DMS153 (cell line): Measurements from ENCODE around the gene TBC1D13.
A peak's percentile ranks its signal among the peaks of the same experiment; 100 is the strongest.
"Not testable (repeated sequence)": the region's sequence is repeated elsewhere in the genome, so short reads cannot be mapped to it uniquely, and the experiment has no call there.

Experiments
- DNase-seq: peaks from one replicate; lab custom pipeline; 2025; lab: John Stamatoyannopoulos, UW

TBC1D13 gene

DNA sequence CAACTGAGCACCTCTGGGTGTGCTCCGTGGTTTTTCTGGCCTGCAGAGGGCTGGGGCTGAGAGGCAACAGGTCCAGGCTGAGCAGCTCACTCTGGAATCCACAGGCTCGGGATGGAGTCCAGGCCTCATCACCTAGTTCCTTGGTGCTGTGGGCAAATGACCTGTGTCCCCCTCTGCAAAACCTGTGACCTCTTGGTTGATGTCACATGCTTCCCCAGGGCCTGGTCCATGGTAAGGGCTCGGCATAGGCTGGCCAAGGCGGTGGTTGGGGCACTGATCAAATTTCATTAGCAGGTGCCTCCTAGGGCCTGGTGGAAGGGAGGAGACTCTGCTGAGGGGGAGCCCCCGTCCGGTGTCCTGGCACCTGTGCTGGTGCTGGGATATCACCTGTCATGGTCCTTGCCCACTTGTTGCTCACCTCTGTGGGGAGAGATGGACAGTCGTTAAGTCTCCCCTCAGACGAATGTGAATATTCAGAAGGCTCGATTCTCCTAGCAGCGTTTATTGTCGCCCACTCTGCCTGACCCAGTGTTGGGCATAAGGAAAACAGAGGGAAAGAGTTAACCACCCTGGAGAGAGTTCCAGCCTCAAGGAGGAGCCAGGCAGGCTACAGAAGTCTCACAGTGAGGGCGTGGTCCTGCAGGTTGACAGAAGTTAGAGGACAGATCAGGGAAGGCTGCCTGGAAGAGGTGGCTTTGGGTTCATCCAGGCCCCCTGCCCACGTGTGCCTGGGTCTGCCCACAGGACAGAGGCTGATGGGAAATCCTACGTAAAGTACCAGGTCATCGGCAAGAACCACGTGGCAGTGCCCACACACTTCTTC, 34.7 kb downstream of the TBC1D13 start:
- DNase-seq: no peak

DNA sequence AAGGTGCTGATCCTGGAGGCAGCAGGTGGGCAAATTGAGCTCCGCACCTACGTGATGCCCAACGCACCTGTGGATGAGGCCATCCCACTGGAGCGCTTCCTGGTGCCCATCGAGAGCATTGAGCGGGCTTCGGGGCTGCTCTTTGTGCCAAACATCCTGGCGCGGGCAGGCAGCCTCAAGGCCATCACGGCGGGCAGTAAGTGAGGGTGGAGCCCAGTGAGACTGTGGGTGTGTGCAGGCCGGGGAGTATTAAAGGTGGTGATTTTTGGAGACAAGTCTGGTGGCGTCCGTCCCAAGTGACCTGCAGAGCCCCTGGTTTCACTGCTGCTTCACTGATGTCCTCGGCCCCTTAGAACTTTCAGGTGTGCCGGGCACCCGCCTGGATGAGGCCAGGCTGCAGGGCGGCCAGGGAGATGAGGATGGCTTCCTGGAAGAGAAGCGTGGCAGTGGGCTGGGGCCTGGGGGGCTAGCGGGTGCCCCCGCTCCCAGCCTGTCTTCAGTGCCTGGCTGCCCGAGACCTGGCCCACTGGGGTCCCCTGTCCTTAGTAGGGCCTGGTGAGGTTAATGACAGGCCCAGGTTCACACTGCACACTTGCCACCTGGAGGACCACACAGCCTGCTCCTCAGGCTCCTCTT, 35.5 kb downstream of the TBC1D13 start:
- no peak for DNase-seq

DNA sequence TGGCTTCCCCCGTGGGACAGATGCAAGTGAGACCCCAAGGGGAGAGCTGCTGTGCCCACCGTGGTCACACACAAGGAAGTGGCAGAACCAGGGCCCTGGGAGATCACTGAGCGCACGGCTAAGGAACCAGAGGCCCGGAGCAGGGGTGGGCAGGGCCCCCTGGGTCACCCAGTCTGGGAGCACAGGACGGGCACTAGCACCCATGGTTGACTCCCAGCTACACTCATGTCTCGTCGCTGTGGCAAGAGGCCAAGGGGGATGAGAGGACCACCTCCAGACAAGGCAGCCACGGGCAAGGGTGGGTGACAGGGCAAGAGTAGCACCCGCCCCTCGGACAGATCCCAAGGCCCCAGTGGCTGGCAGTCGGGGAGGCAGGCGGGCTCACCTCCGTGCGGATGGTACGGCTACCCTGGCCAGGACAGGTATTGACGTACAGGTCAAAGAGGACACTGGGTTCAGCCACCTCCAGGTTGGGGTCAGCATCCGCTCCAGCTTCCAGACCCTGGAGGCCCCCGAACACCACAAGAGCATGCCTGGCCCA, 36.4 kb downstream of the TBC1D13 start:
- no peak for DNase-seq

DNA sequence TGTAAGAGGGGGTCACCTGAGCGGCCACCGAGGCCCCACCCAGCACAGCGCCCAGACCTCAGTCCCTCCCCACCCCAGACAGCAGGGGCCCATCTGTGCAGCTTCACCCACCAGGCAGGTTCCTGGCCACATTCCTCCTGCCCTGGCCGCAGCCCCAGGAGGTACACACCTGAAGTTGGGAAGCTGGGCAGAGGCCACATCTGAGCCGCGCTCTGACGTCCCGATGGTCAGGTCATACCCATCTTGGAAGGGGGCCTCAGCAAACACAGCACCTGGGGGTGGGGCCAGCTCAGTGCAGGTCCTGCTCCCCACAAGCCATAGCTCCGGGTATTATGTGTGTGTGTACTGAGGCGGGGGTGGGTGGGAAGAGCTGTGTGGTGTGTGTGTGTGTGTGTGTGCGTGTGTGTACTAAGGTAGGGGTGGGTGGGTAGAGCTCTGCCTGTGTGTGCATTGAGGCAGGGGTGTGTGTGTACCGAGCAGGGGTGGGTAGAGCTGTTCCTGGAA, 36.9 kb downstream of the TBC1D13 start:
- no peak for DNase-seq

DNA sequence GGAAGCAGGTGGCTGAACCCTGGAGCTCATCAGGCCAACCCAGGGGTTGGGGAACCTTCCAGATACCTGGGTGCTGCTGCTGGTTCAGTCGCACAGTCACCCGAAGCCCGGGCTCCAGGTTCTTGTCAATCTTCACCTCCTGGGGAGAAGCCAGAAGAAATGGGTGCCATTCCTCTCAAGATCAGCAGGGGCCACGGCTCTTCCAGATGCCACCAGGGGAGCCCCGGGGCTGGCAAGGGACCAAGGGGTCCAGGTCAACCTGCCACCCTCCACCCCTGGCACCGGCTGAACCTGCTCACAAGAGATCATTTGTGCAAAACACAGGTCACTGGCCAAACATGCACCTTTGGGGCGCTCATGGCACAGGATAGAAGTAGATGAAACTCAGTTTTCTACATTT, 37.9 kb downstream of the TBC1D13 start:
- DNase-seq: no peak

DNA sequence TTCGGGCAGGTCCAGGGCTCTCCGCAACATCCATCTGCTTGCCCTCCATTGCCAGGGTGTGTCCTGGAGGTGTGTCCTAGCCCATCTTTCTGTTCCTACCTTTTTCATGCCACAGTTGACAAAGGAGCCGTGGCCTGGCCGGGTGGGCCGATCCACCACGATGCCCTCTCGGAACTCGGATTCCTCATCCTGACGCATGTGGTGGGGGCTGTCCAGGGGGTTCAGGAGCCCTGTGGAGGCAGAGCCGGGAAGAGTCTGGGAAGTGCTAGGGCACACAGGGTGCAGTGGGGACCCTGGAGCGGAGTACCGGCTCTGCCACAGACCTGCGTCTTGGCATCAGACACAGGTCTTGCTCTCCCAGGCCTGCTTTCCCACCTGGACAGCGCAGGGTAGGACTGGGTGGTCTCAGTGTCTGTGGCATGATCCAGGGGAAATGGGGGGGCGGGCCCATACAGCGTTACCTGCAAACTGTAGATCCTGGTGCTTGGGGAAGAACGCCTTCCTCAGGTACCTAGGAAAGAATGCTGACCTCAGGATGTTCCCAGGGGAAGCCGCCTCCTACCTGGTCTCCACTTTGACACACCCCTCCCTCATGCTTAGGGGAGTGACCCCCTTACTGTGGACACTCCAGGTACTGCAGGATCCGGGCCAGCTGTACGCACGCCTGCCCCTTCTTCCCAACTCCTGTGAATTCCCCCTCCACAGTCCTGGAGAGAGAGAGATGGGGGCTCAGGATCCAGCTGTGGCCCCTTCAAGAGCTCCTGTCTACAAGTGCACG, 39.1 kb downstream of the TBC1D13 start:
- DNase-seq: no peak

DNA sequence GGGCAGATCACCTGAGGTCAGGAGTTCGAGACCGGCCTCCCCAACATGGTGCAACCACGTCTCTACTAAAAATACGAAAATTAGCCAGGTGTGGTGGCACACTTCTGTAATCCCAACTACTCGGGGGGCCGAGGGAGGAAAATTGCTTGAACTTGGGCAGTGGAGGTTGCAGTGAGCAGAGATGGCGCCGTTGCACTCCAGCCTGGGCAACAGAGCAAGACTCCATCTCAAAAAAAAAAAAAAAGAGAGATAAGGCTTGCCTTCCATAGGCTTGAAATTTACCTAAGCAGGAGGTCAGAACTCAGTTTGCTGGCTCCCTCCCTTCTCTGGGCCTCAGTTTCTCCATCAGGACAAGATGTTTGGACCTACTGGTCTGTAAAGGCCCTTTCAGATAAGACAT, 41.2 kb downstream of the TBC1D13 start:
- DNase-seq: no peak

DNA sequence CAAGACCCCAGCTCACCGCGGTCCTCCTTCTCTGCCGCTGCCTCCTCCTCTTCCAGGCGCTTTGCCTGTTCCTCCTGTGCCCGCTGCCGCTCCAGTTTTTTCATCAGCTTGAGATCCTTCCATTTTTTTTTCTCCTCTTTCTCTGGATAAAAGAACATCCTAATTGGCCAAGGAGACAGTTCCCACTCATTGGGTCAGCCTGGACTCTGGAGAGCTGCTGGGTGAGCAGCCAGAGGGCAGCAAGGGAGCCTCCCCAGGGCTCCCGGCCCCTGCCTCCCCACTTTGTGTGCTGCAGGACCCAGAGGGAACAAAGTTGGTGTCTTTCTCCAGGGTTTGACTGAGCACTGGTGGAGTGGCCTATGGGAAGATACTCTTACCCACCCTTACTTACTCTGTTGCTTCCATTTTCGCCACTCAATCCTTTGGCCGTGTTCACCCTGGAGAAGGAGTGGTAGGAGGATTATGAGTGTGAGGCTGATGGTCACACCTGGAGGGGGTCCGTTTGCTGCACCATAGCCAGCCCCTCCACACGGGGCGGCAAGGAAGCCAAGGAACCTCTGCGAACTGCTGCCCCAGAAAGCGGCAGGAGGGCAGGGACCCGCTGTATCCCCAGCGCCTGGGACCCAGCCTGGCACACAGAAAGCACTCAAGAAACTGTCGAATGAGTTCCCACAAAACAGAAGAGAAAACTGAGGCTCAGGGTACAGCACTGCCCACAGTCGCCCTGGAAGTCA, 41.8 kb downstream of the TBC1D13 start:
- DNase-seq: no peak

DNA sequence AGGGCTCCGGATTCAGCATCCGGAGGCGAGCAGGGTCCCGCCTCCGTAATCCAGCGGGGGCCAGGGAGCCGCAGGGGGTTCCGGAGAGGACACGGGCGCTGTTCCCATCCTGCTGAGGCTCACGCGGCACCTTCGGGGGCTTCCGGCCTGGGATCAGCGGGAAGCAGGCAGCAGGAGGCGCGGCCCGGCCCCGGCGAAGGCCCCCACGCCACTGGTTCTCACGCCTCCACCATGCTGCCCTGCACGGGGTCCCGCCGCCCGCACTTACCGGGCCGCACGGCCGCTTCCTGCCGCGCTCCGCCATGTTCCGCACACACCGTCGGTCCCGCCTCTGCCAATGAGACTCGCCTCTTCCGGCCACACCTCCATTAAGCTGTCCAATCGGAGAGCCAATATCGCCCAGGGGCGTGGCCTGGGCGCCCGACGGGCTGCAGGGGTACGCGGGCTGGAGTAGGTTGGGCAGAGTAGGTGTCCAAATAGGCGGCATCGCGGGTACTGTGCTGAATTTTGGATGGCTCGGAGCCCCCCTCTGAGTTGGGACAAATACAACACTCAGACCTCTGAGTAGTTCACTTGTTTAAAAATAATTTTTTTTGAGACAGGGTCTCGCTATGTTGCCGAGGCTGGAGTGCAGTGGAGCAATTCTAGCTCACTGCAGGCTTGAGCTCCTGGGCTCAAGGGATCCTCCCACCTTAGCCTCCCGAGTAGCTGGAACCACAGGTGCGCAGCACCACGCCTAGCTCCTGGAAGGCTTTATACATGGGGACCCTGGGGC, 42.6 kb downstream of the TBC1D13 start, which contains the start of gene SPOUT1:
SPOUT1 (minus strand) TSS at position 318 of the 775 bp plus-strand sequence; CDS start at position 304, 14 bp downstream.
- peak; percentile 85 for DNase-seq

DNA sequence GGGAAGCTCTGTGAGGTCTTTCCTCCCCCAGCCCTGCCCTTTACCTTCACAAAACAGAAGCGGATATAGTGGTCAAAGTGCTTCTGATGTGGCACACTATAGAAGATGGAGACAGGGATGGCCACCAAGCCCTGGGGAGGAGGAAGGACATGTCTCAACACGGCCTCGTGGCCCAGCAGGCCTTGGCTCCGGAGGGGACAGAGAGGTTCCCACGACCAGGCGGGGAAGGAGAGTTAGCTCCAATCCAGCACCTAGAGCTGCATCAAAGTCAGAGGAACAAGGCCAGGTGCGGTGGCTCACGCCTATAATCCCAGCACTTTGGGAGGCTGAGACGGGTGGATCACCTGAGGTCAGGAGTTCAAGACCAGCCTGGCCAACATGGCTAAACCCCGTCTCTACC, 46.6 kb downstream of the TBC1D13 start:
- no peak for DNase-seq

DNA sequence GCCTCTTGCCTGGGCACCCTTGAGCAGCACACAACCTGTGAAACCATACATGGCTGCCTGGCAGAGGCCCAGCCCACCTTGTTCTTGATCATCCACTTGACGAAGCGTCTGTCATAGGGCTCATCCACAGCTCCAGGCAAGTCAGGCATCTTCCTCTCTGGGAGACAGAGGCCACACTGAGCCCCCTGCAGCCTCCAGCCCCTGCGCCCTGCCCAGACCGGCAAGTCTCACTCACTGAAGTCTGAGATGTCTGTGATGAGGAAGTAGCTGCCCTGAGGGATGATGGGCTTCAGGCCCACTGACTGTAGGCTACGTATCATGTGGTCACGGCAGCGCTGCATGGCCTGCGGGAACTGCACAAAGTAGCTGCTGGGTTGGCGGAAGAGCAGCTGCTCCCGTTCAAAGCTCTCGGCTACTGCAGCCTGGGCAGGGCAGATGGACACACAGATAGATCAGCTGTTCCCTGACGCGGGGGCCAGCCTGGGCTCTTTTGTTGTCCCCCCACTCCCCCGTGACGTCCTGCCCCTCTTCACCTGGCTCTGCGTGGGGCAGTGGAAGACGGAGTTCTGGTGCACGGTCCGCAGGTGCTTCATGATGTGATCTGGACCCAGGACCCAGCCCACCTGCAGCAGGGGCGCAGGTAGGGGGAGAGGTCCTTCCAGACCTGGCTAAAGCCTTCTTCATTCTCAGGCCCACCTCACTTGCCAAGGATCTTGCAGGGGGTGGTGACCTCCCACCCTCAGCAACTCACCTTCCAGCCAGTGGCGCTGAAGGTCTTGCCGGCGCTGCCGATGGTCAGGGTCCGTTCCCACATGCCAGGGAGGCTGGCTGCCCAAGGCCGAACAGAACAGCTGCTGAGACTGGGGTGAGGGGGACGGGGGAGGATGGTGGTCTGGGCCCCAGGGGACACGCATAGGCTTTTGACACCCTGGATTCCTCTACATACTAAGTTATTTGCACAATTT, 48.5 kb downstream of the TBC1D13 start:
- no peak for DNase-seq

DNA sequence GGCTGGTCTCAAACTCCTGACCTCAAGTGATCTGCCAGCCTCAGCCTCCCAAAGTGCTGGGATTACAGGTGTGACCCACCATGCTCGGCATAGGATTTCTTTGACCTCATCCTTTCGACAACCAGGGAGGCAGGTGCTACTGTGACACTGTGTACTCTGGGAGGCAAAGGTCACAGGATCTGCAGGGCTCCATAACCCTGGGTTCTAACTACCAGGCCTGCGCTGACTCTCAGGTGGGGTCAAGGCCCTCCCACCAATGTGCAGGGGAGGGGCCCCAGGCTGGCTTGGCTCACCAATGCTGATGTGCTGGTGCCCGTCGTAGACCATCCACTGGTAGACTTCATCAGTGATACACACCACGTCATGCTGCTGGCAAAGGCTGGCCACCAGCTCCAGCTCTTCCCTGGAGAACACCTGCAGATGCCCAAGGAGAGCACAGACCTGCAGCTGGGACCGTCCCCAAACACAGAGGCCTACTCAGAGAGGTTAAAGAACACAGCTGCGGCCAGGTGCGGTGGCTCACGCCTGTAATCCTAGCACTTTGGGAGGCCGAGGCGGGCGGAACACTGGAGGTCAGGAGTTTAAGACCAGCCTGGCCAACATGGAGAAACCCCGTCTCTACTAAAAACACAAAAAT, 49.6 kb downstream of the TBC1D13 start:
- DNase-seq: no peak

DNA sequence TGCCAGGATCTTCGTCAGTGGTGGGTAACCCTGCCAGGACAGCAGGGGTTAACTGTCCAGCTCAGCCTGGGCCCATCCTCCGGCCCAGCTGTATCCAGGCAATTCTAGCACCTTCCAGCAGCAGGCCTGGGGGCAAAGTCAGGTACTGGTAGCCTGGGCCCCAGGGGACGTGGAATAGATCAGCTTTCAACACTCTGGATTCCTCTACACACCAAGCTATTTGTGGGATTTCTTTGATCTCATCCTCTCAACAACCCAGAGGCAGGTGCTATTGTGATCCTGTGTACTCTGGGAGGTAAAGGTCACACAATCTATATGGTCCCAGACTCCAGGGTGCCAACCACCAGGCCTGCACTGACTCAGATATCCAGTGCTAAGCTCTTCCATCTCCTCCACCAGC, 51.3 kb downstream of the TBC1D13 start:
- no peak for DNase-seq

DNA sequence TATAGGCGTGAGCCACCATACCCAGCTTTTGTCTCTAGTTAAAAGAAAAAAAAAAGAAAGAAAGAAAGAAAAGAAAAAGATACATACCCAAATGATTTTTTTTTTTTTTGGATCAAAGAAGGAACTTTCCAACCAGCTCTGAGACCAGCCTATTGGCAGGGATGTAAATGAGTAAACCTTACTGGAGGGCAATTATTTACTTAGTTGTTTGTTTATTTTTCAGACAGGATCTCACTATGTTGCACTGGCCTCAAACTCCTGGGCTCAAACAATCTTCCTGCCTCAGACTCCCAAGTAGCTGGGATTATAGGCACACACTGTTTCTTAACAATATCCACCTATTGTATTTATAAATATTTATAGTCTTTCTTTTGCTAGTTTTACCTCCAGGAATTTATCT, 53.5 kb downstream of the TBC1D13 start:
- DNase-seq: no peak

DNA sequence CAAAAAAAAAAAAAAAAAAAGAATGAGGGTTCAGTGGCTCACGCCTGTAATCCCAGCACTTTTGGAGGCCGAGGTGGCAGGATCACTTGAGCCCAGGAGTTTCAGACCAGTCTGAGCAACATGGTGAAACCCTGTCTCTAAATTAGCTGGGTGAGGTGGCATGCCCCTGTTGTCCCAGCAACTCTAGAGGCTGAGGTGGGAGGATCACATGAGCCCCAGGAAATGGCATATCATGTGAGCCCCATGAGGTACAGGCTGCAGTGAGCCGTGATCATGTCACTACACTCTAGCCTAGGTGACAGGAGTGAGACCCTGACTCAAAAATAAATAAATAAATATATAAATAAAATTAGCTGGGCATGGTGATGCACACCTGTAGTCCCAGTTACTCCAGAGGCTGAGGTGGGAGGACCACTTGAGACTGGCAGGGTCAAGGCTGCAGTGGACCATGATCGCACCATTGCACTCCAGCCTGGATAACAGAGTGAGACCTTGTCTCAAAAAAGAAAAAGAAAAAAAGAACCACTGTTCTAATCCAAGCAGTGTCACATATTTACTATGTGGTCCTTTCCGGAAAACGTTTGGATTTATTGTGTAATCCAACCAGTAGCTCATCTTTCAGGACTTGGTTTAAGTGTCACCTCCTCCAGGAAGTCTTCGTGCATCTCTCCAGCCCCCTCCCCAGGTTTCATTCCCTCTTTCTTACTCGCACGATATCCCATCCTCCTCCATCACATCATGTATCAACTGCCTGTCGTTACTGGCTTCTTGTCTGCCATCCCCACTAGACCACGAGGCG, 54.8 kb downstream of the TBC1D13 start:
- DNase-seq: no peak

DNA sequence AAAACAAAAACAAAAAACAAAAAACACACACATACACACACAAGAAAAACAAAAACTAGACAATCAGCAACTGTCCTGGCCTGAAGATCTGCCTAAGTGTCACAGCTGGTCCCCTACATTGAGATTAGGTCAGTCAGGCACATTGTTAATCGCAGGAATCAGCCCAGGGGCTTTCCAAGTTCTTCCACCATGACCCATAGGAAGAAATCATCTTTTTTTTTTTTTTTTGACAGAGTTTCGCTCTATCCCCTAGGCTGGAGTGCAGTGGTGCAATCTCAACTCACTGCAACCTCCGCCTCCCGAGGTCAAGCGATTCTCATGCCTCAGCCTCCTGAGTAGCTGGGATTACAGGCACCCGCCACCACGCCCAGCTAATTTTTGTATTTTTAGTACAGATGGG, 56.1 kb downstream of the TBC1D13 start:
- not testable (repeated sequence) for DNase-seq

DNA sequence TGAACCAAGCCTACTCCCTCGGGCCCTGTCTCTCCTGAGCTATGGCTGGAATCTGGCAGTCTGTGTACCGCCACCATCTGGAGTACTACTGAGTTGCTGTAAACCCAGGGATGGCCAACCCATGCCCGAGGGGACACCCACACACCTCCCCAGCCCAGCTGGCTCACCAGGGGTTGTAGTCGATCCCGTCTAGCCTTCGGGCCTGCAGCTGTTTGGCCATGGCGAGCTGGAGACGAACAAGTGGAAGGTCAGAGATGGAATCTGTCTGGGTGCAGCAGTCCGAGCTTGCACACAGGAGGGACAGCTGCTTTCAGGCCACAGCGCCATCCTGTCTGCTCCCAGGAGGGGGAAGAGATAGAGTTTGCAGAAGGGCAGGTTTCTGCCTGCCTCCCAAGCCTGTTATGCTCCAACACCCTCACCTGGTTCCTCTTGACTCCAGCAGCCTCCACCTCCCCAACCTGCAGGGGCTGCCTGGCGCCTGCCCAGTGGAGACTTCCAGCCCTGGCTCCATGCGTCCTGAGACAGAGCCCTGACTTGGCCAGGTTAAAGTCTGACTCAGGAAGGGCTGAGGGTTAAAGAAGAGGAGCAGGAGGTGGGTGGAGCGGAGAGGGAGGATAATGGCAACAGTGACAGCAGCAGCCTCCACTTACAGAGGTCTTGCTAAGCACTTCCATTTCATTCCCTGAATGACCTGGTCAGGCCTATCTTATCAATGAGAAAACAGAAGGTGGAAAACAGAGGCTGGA, 58.3 kb downstream of the TBC1D13 start:
- peak; percentile 67 for DNase-seq

DNA sequence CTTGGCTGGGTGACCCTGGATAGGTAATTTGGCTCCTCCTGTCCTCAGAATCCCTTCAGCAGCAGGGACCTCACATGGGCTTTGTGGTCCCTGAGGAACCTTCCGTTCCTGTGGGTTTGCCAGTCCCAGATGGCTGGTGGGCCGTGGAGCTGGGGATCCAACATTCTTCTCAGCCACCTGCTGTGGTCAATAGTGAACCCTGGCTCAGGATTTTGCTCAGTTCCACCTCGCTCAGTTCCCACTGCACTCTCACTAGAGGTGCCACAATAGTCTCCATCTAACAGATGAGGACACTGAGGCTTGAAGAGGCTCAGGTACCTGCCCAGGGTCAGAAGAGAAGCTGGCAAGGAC, 59.6 kb downstream of the TBC1D13 start:
- DNase-seq: no peak
